ENCODE measurements around the gene OSBPL5. TPM values are rescaled to one million over a fixed set of nuclear protein-coding genes. Genes with fewer than 3 reads are reported as not detected.
A peak's percentile ranks its signal among the peaks of the same experiment; 100 is the strongest.

OSBPL5 gene
- total and polyA plus RNA-seq, 2 donors from 2014 or later, result 8.5 to 63.0 TPM

DNA sequence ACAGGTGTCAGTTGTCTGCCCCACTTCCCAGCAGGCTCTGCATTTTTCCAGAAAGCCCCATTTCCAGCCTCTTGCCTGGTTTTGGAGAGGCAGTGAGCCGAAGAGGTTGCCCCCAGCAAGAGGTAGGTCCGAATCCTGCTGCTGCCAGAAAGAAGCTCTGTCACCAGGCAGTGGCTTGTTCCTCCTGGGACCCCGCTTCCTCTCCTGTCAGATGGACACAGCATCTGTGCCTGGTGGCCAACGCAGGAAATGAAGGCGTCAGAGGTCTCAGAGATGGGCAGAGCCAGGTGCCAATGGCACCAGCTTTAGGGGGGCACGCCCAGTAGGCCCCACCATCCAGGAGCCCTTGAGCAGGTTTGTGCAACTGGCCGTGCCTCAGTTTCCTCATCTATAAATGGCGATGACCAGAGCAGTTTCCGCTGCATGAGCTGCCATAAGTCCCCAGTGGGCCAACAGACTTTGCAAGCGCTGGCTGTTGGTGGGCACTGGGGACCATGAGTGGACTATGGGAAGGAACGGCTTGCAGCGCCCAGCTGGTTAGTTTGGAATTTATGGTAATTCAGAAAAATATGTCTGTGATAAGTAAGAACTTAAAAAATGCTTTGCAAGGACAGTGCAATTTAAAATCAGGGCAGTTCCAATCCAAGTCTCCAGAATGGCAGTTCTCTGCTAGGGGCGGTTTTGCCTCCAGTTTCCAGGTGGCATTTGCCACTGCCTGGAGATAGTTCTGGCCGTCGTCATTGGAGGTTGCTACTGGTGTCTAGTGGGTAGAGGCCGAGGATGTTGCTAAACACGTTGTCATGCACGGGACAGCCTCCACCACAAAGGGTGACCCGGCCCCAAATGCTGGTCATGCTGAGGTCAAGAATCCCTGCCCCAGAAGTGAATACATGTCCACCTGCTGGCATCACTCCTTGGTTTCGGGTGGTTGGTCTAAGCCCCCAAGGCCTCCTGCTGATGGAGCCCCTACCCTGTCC is 2.3 kb upstream of the OSBPL5 start:
- no peak overlapping the region for H3K4me3 ChIP-seq (ENCODE audit: low read length in 3 of 3)
- peaks cover 0 to 19% (median 15%) of the 10 kb centered on the region in 3 donors for H3K4me1 ChIP-seq (ENCODE audit: control insufficient read depth in 2 of 3, insufficient read depth in 2 of 3, low read depth in 1 of 3, low read length in 3 of 3)
- H3K27me3 ChIP-seq (ENCODE audit: control insufficient read depth, insufficient read depth, low read length), result no peaks in the 10 kb centered on the region
- H3K27ac ChIP-seq (ENCODE audit: low read depth in 2 of 2, low read length in 2 of 2), result no peak overlapping the region
- FAIRE-seq, result no peak
- TF ChIP-seq CTCF (IDR thresholded peaks at IDR 0.05; ENCODE audit: borderline replicate concordance, extremely low read depth, insufficient read depth), result no peak
- DNase-seq, result peak in 2 of 5 donors; percentile 36 to 58
- H3K9ac ChIP-seq (ENCODE audit: low read length in 3 of 3), result no peak overlapping the region
- H3K9me3 ChIP-seq (ENCODE audit: control insufficient read depth in 2 of 3, insufficient read depth in 1 of 3, low read length in 3 of 3), result no peaks in the 10 kb centered on the region
- intact Hi-C loops (cut with DNase I), result no loop called here
- H3K36me3 ChIP-seq (ENCODE audit: control insufficient read depth in 2 of 3, insufficient read depth in 3 of 3, low read length in 3 of 3), result no peaks in the 10 kb centered on the region

DNA sequence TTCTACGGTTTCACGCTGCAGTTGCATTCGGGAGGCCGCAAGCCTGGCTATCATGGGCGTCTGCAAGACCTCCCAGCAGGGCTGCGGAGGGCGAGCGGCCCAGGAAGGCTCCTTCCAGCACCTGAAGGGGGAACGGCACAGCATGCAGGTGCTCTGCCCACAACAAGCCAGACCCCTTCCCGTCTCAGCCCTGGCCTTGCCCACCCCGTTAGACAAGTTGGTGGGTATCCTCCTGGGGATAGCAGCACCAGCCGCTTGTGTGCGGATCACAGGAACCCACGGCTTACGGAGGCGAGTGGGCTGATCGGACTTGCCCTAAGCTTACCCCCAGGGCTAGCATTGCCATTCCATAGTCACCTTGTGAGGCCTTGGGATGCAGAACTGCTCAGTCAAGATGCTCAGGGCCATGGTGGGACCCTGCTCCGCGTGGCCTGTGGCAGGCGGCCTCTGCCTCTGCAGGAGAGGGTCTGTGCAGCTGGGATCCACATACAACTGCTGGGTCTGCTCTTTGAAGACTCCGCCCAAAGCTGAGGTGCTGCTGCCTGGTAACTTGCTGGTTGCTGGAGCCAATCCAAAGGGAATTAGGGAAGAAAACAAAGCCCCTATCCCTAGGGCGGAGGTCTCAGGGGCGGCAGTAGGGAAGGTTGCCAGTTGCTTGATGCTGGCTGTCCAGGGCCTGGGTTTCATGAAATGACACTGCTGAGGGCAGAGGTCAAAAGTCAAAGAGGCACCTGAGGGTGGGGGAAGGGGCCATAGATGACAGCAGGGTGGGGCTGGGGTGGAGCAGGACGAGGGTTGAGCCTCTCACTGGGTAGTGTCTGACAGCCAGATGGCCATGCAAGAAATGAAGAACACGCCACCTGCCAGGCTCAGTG is 1.4 kb upstream of the OSBPL5 start:
- peaks cover 0 to 21% (median 15%) of the 10 kb centered on the region in 3 donors for H3K4me1 ChIP-seq (ENCODE audit: control insufficient read depth in 2 of 3, insufficient read depth in 2 of 3, low read depth in 1 of 3, low read length in 3 of 3)
- DNase-seq (peak in 2 of 5 donors; percentile 46 to 69), FAIRE-seq (no peak)
- no peak overlapping the region for H3K27ac ChIP-seq (ENCODE audit: low read depth in 2 of 2, low read length in 2 of 2)
- H3K9ac ChIP-seq (ENCODE audit: low read length in 3 of 3), result no peak overlapping the region
- H3K9me3 ChIP-seq (ENCODE audit: control insufficient read depth in 2 of 3, insufficient read depth in 1 of 3, low read length in 3 of 3), result no peaks in the 10 kb centered on the region
- no peak for TF ChIP-seq CTCF (IDR thresholded peaks at IDR 0.05; ENCODE audit: borderline replicate concordance, extremely low read depth, insufficient read depth)
- intact Hi-C loops (cut with DNase I), result no loop called here
- H3K4me3 ChIP-seq (ENCODE audit: low read length in 3 of 3), result no peak overlapping the region
- H3K27me3 ChIP-seq (ENCODE audit: control insufficient read depth, insufficient read depth, low read length), result no peaks in the 10 kb centered on the region
- H3K36me3 ChIP-seq (ENCODE audit: control insufficient read depth in 2 of 3, insufficient read depth in 3 of 3, low read length in 3 of 3), result no peaks in the 10 kb centered on the region

GRCh38 chr11:3165916-3166267 is 782 bp upstream of the OSBPL5 start:
- DNase-seq (peak in 2 of 5 donors; percentile 39 to 52), FAIRE-seq (no peak)
- H3K36me3 ChIP-seq (ENCODE audit: control insufficient read depth in 2 of 3, insufficient read depth in 3 of 3, low read length in 3 of 3), result no peaks in the 10 kb centered on the region
- no peak overlapping the region for H3K27ac ChIP-seq (ENCODE audit: low read depth in 2 of 2, low read length in 2 of 2)
- no peak overlapping the region for H3K9ac ChIP-seq (ENCODE audit: low read length in 3 of 3)
- no peak for TF ChIP-seq CTCF (IDR thresholded peaks at IDR 0.05; ENCODE audit: borderline replicate concordance, extremely low read depth, insufficient read depth)
- H3K4me3 ChIP-seq (ENCODE audit: low read length in 3 of 3), result peak overlapping the region in 1 of 3 donors; percentile 52
- intact Hi-C loops (cut with DNase I), result no loop called here
- H3K4me1 ChIP-seq (ENCODE audit: control insufficient read depth in 2 of 3, insufficient read depth in 2 of 3, low read depth in 1 of 3, low read length in 3 of 3), result peaks cover 0 to 27% (median 16%) of the 10 kb centered on the region in 3 donors
- H3K27me3 ChIP-seq (ENCODE audit: control insufficient read depth, insufficient read depth, low read length), result no peaks in the 10 kb centered on the region
- no peaks in the 10 kb centered on the region for H3K9me3 ChIP-seq (ENCODE audit: control insufficient read depth in 2 of 3, insufficient read depth in 1 of 3, low read length in 3 of 3)
